Stimulated activated naive CD8-positive, alpha-beta T cell treated with anti-CD3 and anti-CD28 coated beads, Interleukin-15, Interleukin-2, amounts not matched to agents 100 ng/mL and 50 ng/mL, for 24 hours (primary cell): ENCODE data around the gene PWWP2B.

ENCODE experiments used
- H3K27ac Mint-ChIP-seq: one replicate; pipeline ENCODE4 v1.8.0; 2021; ENCODE audit warnings: mild to moderate bottlenecking, mixed read lengths
- H3K27me3 Mint-ChIP-seq: one replicate; pipeline ENCODE4 v1.8.0; 2021; ENCODE audit warnings: mixed read lengths
- H3K36me3 Mint-ChIP-seq: one replicate; pipeline ENCODE4 v1.8.0; 2021; ENCODE audit warnings: low read depth, mixed read lengths
- H3K4me1 Mint-ChIP-seq: one replicate; pipeline ENCODE4 v1.8.0; 2021; ENCODE audit warnings: low read depth, mixed read lengths
- H3K4me3 Mint-ChIP-seq: one replicate; pipeline ENCODE4 v1.8.0; 2021; ENCODE audit warnings: mild to moderate bottlenecking, mixed read lengths
- H3K9me3 Mint-ChIP-seq: one replicate; pipeline ENCODE4 v1.8.0; 2021; ENCODE audit warnings: mixed read lengths

Gene PWWP2B

DNA sequence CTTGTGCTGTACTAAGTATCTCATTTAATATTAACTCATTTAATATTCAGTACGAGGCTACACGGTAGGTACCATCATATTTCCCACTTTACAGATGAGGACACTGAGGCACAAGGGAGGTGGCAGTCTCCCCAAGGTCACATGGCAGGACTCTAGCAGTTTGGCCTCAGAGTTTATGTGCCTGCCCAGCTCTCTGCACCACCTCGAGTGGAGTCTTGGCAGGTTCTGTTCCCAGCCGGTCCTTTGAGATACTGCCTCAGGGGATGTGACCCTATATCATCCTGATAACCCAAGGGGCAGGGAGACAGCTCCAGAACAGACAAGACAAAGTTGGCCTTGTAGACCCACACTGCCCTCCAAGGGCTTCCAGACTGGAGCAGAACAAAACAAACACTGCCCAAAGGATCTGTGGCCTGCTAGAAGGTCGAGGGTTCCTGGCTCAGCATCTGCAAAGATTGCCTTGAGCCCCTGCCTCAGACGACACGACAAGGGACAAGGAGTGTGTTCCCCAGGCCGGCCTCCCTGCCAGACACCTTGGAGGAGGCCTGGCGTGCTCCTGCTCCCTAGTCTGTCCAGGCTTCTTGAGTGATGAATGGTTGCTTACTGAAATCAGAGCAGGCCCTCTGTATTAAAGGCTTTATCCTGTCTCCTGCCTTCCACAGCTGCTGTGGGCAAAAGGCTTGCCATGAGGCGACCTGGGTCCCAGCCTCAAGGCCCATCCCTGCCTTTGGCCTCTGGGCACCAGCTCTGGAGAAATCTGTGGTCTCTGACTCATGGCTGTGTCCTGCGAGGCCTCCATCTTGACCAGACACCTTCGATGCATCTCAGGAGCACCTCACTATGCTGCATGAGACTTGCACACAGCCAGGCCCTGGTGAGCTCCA is 3.9 kb upstream of the PWWP2B start:
- H3K9me3 Mint-ChIP-seq = peaks cover 9% of the 10 kb centered on the region
- H3K36me3 Mint-ChIP-seq = no peaks in the 10 kb centered on the region
- H3K27ac Mint-ChIP-seq = no peak overlapping the region
- H3K4me1 Mint-ChIP-seq = peaks cover 9% of the 10 kb centered on the region
- no peak overlapping the region for H3K4me3 Mint-ChIP-seq
- H3K27me3 Mint-ChIP-seq = no peaks in the 10 kb centered on the region

DNA sequence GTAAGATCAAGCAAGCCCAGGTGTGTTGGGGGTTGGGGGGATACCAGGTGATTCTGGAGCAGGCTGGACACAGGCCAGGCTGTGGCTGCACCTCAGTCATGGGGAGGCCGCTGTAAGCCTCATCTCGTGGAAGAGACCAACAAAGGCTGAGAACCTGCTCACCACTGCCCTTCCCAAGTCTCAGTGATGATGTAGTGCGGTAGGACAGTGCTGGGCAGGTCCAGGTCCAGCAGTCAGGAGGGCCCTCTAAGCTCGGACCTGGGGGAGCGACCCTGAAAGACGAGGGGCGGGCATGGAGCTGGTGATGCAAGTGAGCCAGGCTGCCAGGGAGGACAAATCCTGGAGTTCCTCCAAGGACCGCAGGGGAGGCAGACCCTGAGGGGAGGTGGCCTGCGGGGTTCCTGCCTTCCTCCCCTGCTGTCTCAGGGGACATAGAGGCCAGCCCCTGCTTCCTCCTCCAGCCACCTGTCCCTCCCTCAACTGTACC is 3.3 kb upstream of the PWWP2B start:
- Mint-ChIP-seq H3K36me3 (no peaks in the 10 kb centered on the region), H3K4me1 (peaks cover 11% of the 10 kb centered on the region), H3K27ac (no peak overlapping the region), H3K27me3 (no peaks in the 10 kb centered on the region), H3K9me3 (peaks cover 9% of the 10 kb centered on the region), H3K4me3 (no peak overlapping the region)

DNA sequence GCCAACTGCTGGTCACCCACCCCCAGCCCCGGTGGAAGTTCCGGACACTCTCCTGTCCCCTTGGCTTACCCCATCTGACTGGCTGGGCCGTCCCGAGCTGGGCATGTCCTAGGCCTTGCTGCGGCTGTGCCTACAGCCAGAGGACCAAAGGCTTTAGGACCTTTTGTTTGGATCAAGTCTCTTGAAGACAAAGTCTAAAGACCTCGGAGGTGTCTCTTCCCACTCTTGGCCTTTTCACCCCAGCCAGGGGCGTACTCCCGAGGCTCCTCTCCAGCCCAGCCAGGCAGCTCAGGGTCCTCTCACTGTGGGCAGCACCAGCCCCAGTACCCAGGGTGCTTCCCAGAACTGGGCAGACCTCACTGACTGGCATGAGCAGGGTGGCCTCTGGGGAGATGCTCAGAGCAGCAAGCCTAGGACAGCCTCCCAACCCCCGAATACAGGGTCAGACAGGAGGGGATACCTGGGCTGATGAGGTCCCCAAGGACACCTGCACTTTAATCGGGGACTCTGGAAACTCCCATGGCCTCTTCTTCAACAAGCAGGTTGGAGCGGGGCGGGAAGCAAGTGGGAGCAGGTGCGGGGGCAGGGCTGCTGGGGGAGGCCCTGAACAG is 2.7 kb upstream of the PWWP2B start:
- Mint-ChIP-seq H3K4me3 (no peak overlapping the region), H3K27me3 (no peaks in the 10 kb centered on the region), H3K27ac (no peak overlapping the region), H3K36me3 (no peaks in the 10 kb centered on the region), H3K4me1 (peaks cover 16% of the 10 kb centered on the region), H3K9me3 (peaks cover 9% of the 10 kb centered on the region)

DNA sequence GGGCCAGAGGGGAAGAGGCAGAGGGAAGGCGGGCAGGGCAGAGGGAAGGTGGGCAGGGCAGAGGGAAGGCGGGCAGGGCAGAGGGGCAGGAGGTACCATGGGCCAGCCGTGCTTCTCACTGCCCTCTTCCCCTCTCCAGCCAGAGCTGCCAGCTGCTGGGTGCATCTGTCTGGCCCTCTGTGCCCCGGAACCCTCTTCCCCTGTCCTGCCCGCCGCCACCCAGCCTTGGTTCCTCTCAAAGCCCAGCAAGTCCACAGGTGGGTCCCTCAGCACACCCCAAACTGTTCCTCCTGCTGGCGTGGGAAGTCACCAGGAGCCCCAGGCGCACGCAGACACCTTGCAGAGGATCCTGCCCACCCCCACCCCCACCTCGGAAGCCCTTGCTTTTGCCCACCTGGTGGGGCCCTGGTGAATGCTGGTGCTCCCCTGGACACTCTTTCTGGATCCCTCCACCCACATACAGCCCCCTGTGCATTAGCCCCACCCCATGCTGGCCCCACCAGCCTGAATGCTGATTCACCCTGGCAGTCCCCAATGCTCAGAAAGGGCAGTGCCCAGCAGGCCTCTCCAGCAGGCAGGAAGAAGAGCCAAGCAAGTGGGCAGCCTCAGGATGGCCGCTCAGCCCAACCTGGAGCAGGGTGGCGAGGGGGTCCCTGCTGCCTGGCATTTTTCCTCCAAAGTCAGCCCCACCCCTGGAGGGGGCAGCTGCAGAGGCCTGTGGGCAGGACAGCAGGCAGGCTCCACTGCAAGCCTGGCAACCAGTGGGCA is 1.9 kb upstream of the PWWP2B start:
- Mint-ChIP-seq H3K9me3 (peaks cover 9% of the 10 kb centered on the region), H3K27ac (no peak overlapping the region), H3K4me1 (peaks cover 24% of the 10 kb centered on the region), H3K36me3 (no peaks in the 10 kb centered on the region), H3K27me3 (no peaks in the 10 kb centered on the region), H3K4me3 (no peak overlapping the region)

DNA sequence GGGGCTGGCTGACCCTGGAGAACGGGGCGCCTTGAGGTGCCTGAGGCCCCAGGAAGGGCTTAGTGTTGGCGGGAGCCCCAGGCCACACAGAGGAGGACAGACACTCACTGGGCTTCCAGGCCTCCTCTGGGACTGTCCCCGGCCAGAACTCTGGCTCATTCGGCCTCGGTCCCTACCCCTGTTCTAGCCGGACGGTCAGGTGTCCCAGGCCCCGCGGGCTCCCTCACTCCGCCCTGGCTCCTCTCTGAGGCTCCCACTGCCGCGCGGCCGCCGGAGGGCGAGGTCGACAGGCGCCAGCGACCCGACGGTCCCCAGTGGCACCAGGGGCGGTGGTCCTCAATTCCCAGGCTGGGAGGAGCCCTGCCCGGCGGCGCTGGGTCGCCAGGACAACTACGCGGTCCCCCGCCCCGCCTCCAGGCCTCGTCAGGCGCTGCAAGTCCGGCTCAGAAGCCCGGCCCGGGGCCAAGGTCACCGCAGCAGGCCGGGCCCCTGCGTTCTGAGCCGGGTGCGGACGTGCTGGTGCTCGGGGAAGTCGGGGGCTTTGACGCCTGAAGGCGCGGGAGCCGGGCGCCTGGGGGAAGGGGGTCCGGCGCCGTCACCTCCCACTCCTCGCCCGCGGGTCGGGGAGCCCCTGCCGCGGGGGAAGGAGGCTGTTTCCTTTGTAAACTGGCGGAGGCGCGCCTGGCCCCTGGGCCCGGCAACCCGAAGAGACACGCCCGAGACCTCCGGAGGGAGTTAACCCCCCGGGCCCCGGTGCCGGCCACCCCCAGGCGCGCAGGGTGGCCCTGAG is 1.1 kb upstream of the PWWP2B start:
- no peaks in the 10 kb centered on the region for H3K36me3 Mint-ChIP-seq
- H3K4me3 Mint-ChIP-seq = peak overlapping the region; percentile 7
- H3K4me1 Mint-ChIP-seq = peaks cover 24% of the 10 kb centered on the region
- no peaks in the 10 kb centered on the region for H3K27me3 Mint-ChIP-seq
- no peak overlapping the region for H3K27ac Mint-ChIP-seq
- peaks cover 9% of the 10 kb centered on the region for H3K9me3 Mint-ChIP-seq

DNA sequence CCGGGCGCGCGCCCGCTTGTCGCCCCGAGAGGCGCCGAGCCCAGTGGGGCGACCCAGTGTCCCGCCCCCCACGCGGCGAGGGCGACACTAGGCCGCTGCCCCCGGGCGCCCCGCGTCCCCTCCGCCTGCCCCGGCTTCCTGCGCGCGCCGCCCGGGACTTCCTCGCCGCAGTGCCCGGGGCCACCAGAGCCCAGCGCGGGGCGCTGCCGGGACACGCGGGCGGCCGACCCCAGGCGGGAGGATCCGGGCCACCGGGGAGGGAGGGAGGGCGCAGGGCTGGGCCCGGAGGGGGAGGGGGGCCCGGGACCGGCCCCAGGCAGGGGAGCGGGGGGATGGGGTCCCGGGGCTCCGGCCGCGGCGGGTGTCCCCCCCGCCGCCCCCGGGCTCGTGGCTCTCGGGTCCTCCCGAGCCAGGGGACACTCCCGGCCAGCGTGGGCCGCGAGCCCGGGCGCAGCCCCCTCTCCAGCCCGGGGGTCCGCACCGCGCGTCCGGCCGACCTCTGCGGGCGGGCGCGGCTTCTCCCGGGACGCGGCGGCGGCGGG is 435 bp upstream of the PWWP2B start:
- Mint-ChIP-seq H3K36me3 (no peaks in the 10 kb centered on the region), H3K4me1 (peaks cover 24% of the 10 kb centered on the region), H3K27ac (no peak overlapping the region), H3K4me3 (no peak overlapping the region), H3K27me3 (no peaks in the 10 kb centered on the region), H3K9me3 (peaks cover 9% of the 10 kb centered on the region)

DNA sequence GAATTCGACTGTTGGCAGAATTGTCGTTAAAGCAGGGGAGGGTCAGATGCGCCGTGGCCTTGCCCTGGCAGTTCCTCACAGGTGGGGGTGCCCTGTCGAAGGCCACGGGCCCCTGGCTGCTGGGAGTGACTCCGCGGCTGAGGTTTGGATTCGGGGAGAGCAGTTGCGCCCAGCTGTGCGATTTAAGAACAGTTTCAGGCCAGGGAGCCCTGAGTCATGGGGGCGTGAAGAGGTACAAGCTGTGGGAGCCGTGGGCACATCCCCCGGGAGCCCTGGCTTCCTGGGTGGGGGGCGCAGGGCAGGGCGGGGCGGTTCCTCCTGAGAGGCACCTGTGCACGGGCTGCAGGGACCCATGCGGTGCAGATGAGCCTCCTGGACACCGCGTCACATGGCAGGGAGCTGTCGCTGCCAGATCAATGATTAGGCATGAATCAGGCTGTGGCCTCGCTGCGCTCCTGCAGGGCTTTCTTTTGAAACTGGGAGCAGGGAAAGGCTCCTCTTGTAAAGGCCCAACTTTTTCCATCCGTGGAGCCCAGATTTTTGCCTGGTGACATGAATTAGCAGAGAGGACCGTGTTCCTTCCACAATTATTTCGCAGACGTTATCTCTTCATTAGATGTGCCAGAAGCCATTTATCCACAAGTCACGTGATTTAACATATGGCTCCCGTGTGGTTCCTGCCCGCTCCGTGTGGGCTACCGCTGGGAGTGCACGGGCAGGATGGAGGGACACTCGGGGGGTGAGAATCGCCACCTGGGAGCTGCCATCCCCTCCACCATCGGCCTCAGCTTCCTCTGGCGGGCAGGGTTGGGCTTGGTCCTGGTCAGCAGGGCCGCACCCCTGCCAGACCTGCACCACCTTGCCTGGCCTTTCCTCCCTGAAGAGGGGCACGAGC is 918 bp downstream of the PWWP2B start:
- Mint-ChIP-seq H3K27me3 (no peaks in the 10 kb centered on the region), H3K9me3 (no peaks in the 10 kb centered on the region), H3K27ac (peak overlapping the region; percentile 82), H3K4me1 (peaks cover 24% of the 10 kb centered on the region), H3K4me3 (peak overlapping the region; percentile 82), H3K36me3 (no peaks in the 10 kb centered on the region)

DNA sequence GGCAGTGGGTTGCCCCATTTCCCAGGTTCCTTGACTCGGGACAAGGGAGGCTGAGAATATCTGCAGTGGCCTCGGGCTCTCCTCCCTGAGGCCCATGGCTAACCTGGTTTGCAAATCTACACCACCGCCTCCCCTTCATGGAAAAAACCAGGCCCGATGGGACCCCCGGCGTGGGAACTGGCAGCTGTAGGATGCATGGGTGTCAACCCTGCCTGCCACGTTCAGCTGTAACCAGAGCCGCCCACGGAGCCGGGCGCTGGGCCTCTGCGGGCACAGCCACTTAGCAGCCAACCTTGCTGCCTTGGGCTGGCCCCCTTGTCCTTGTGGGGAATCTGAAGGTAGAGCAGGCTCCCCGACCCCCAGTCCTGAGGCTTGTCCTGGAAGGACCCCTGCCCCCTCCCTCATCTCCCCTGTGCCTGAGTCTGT is 1.6 kb downstream of the PWWP2B start:
- H3K9me3 Mint-ChIP-seq = no peaks in the 10 kb centered on the region
- no peaks in the 10 kb centered on the region for H3K36me3 Mint-ChIP-seq
- H3K4me3 Mint-ChIP-seq = no peak overlapping the region
- no peak overlapping the region for H3K27ac Mint-ChIP-seq
- no peaks in the 10 kb centered on the region for H3K27me3 Mint-ChIP-seq
- H3K4me1 Mint-ChIP-seq = peaks cover 24% of the 10 kb centered on the region

DNA sequence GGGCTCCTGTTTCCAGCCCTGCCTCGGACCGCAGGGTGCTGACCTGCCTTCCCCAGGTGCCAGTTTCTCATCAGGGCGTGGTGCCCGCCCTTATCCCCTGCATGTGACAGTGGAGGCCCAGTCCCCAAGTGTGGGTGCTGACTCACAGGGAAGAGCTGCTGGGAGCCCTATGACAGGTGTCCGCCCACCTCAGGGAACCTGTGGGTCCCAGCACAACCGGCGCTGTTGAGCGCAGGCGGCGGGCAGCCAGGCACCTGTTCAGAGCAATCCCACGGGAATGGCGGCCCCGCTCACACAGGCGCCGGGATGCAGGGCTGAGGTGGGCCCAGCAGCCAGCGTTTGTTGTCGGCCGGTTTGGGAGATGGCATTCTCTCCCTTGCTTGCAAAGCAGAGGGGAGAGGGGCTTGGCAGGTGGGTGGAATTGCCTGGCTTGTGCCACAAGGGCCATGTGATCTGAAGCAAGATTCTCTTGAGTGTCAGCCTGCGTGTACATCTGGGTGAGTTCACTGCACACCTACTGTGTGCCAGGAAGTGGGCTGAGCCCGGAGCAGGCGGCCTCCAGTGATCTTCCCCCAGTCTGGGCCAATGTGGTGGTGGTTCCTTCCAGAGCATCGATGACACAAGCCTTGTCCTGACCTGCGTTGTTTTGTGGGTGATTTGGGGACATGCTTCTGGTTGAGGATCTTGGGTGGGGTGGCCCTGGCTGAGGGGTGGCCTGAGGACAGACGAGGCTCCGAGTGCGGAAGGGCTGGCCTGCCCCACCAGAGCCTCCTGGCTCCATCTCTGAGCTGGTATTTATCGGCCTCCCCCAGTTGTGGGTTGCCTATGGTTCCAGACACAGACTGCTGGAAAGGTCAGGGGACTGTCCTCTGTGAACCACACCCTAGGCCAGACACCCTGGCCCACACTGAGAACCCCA is 2.4 kb downstream of the PWWP2B start:
- H3K4me3 Mint-ChIP-seq = no peak overlapping the region

DNA sequence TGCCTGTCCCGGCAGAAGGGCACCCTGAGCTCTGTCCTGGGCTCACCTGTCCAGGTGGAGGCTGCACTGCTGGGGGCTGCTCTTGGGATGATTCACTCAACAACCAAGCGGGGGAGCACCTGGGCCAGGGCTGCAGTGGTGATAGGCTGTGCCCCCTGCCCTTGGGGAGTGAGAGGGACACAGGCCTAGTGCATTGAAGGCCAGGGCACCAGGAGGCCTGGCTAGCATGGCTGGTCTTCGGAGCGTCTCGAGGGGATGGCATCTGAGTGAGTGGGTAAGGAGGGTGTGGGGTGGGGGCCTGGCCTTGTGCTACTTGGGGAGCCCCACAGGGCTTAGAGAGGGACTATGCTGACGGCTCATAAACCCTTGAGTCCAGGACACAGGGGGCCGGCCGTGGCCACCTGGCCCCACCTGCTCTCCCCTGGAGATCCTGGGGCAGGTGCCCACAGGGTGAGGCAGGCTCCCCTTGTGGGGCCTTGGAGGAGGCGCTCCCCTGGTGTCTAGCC is 3.1 kb downstream of the PWWP2B start:
- H3K4me1 Mint-ChIP-seq = peaks cover 22% of the 10 kb centered on the region
- H3K36me3 Mint-ChIP-seq = no peaks in the 10 kb centered on the region
- no peaks in the 10 kb centered on the region for H3K27me3 Mint-ChIP-seq
- no peak overlapping the region for H3K4me3 Mint-ChIP-seq
- no peaks in the 10 kb centered on the region for H3K9me3 Mint-ChIP-seq
- no peak overlapping the region for H3K27ac Mint-ChIP-seq

More for the DNA sequence above, 2.4 kb downstream of the PWWP2B start:
- Mint-ChIP-seq H3K4me1 (peaks cover 24% of the 10 kb centered on the region), H3K27me3 (no peaks in the 10 kb centered on the region), H3K9me3 (no peaks in the 10 kb centered on the region), H3K27ac (no peak overlapping the region), H3K36me3 (no peaks in the 10 kb centered on the region)

DNA sequence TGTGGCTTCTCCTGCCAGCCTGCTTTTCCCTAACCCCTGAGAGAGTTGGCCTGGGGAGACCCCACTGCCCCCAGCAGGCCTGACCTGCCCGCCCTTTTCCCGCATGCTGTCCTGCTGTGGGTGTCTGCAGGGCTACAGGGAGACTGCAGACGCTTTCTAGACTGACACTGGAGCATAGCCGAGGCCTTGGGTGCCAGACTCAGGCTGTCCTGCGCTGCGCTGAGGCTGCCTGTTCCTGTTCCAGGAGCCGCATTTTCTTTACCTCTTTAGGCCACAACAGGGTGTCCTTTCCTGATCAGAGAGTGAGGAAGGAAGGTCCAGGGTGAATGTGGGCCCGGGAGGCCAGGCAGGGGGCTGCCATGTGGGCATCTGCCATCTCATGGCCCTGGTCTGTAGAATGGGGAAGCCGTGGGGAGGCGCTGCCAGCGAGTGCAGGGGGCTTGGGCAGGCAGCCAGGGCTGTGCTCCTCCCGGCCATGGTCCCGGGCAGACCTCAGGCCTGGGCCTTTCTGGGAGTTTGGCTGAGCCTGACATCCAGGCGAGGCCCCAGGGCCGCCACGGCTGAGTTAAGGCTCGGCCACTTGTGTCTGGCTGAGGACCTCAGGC is 3.6 kb downstream of the PWWP2B start:
- no peaks in the 10 kb centered on the region for H3K9me3 Mint-ChIP-seq
- H3K36me3 Mint-ChIP-seq = no peaks in the 10 kb centered on the region
- no peak overlapping the region for H3K4me3 Mint-ChIP-seq
- H3K4me1 Mint-ChIP-seq = peaks cover 22% of the 10 kb centered on the region
- no peaks in the 10 kb centered on the region for H3K27me3 Mint-ChIP-seq
- no peak overlapping the region for H3K27ac Mint-ChIP-seq

DNA sequence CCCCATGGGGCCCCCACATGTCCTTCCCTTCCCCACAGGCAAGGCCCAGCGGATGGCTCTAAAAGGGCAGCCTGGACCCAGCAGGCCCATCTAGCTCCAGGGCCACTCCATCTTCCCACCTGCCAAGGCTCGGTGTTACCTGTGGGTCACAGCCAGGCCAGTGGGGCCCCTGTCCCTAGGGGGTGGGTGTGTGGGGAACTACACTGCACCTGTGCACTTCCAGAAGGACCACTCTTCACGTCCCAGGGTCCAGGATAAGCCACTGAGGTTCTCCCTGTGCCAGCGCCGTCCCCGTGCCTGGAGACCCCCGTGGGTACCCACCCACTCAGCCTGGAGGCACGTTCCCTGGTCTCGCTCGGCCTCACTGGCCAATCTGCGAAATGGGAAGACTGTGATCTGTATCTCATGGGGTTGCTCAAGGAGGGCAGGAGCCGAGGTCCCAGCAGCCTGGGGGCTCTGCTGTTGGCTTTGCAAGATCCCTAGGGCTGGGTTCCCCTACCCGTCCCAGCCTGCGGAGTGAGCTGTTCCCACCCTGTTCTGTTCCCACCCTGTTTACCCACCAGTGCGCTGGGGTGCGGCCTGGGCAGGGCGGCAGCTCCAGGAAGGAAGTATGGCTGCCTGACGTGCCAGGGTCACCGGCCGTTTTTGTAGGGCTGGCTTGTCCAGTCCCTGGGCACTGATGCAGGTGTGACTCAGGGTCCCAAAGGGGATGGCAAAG is 4.6 kb downstream of the PWWP2B start:
- Mint-ChIP-seq H3K9me3 (no peaks in the 10 kb centered on the region), H3K4me3 (no peak overlapping the region), H3K27me3 (no peaks in the 10 kb centered on the region), H3K4me1 (peaks cover 22% of the 10 kb centered on the region), H3K27ac (no peak overlapping the region), H3K36me3 (no peaks in the 10 kb centered on the region)
